ENCODE measurements around the gene CNTNAP2.

DNA sequence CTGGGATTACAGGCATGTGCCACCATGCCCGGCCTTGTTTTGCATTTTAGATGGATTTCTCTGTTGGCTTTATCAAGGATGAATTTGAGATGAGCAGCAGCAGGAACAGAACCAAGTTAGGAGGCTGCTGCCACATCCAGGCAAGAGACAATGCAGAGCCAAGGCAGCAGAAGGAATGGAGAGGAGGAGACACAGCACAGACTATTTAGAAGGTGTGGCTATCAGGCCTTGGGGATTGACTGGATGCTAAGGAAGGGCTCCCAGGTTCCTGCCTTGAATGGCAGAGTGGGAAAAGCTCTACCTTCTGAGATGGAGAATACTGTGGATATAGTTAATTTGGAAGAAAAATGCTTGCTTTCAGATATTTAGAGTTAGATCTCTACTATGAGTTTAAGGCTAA is 1989.3 kb downstream of the CNTNAP2 start:
- TF ChIP-seq GATA3 (IDR thresholded peaks at IDR 0.05; ENCODE audit: low read depth, low read length) (no peak), GATA2 (IDR thresholded peaks at IDR 0.05; ENCODE audit: low read depth, low read length) (no peak)
